ENCODE results near the gene SHC1.

The SHC1 gene

DNA sequence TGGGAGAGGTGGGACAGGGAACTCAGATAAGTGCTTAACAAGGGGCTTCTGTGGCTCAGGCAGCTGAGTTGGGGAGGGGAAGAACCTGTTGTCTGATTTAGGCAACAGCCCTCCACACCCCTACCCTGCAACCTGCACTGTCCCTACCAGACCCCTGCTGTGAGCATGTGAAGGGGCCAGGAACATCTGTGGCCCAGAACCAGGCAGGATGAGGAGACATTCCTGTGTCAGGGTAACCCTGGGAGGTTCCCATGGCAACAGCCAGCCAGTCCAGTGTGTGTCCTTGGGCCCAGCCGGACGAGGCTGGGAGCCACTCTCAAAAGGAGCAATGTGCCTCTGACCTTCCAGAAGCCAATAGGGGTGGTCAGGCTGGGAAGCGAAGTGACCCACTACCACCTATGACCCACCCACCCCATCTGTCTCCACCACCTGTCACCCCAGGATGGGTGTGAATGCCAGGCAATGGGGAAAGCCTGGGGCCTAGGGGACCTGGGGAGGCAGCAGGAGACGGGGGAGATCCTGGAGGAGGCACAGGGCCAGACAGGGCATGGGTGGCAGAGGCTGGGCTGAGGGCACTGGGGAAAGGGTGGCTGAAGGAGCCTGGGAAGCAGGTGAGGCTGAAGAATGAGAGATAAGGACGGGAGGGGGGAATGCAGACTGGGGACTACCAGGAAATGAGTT is 29.1 kb downstream of the SHC1 start:
- TF ChIP-seq, protein P1, sequence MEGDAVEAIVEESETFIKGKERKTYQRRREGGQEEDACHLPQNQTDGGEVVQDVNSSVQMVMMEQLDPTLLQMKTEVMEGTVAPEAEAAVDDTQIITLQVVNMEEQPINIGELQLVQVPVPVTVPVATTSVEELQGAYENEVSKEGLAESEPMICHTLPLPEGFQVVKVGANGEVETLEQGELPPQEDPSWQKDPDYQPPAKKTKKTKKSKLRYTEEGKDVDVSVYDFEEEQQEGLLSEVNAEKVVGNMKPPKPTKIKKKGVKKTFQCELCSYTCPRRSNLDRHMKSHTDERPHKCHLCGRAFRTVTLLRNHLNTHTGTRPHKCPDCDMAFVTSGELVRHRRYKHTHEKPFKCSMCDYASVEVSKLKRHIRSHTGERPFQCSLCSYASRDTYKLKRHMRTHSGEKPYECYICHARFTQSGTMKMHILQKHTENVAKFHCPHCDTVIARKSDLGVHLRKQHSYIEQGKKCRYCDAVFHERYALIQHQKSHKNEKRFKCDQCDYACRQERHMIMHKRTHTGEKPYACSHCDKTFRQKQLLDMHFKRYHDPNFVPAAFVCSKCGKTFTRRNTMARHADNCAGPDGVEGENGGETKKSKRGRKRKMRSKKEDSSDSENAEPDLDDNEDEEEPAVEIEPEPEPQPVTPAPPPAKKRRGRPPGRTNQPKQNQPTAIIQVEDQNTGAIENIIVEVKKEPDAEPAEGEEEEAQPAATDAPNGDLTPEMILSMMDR (IDR thresholded peaks at IDR 0.05; ENCODE audit: low read depth, low read length), result no peak
- no peaks in the 10 kb centered on the region for H3K9me3 ChIP-seq (ENCODE audit: severe bottlenecking)
- H3K27me3 ChIP-seq (ENCODE audit: insufficient read depth, low read depth, severe bottlenecking), result no peaks in the 10 kb centered on the region
- H3K27ac ChIP-seq, result peak overlapping the region; percentile 22
- DNase-seq, result peak; percentile 86
- peaks cover 22% of the 10 kb centered on the region for H3K36me3 ChIP-seq
- no peak overlapping the region for H3K4me3 ChIP-seq (ENCODE audit: low read depth, low read length)

DNA sequence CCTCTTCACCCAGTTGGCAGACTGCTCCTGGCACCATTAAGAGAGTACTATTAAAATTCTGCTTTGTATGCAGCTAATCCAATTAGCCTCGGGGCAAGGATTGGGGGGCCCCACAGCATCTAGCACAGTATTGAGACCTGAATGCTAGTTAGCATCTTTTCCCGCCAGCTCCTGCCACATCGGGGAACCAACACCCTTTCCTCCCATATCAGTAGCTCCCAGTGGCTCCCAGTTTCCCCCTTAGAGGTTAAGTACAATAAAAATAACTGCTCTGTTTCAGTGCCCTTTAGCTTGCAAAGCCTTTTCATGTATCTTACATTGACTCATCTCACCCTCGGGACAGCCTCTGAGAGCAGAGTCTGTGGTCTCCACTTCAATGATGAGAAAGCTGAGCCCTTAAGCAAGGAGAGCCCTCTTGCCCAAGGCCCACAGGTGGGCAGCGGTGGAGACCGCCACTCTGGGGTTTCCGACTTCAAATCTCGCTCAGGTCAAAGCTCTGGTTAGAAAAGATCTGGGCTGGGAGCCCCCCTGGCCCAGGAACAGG is 29.8 kb downstream of the SHC1 start:
- peaks cover 3% of the 10 kb centered on the region for H3K9me3 ChIP-seq (ENCODE audit: severe bottlenecking)
- H3K4me3 ChIP-seq (ENCODE audit: low read depth, low read length), result no peak overlapping the region
- H3K36me3 ChIP-seq, result peaks cover 16% of the 10 kb centered on the region
- peak overlapping the region; percentile 22 for H3K27ac ChIP-seq
- no peaks in the 10 kb centered on the region for H3K27me3 ChIP-seq (ENCODE audit: insufficient read depth, low read depth, severe bottlenecking)
- TF ChIP-seq, protein P1 (IDR thresholded peaks at IDR 0.05; ENCODE audit: low read depth, low read length), result no peak
- no peak for DNase-seq

DNA sequence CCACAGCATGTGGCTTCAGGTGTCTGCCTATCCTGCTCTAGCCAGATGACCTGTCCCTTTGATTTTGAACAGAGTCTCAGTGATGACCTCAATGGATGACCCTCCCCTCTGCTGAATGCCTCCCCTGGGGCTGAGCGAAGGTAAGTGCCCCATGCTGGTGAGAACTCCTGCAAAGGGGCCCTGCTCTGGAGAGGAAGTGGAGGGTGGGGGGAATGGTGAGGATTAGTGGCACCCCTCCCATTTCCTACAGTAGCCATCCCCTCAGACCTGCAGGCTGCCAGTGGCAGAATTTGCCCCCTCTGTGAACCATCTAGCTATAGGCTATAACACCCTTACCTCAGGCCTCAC is 30.4 kb downstream of the SHC1 start:
- Histone ChIP-seq H3K36me3 (peaks cover 13% of the 10 kb centered on the region), H3K27ac (no peak overlapping the region), H3K9me3 (ENCODE audit: severe bottlenecking) (peaks cover 3% of the 10 kb centered on the region), H3K27me3 (ENCODE audit: insufficient read depth, low read depth, severe bottlenecking) (no peaks in the 10 kb centered on the region), H3K4me3 (ENCODE audit: low read depth, low read length) (no peak overlapping the region)
- TF ChIP-seq, protein P1 (IDR thresholded peaks at IDR 0.05; ENCODE audit: low read depth, low read length), result no peak
- DNase-seq, result no peak

DNA sequence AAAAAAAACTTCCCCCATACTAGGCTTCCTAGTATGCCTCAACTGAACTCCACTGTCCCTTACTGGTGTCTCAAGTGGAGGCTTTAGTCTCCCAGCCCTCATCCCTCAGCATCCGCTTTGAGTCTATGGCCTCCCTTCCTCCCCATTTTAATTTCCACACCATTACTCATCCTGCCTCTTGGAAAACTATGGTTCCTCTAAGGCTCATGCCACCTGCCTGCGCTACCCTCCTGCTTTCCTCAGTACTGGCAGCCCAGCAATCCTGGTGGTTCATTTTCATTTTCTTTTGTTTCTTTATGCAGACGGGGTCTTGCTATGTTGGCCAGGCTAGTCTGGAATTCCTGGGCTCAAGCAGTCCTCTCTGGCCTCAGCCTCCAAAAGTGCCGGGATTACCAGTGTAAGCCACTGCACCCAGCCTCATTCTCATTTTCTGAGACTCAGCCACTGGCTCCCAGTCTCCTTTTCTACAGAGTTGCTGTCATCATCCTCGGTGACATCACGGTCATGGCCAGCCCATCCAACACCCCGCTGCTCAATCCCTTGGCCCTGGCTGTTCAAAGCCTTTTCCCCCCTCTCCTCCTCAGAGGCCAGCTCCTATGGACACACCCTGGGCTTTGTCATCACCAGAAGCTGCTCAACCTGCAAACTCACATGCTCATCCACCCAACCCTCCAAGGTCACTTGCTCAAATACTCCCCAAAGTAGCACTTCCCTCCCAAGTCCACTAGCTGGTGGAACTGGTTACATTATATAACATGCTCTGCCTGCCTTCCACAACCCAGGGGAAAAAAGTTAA is 31.7 kb downstream of the SHC1 start:
- no peak overlapping the region for H3K27ac ChIP-seq
- no peak overlapping the region for H3K4me3 ChIP-seq (ENCODE audit: low read depth, low read length)
- TF ChIP-seq, protein P1 (IDR thresholded peaks at IDR 0.05; ENCODE audit: low read depth, low read length), result no peak
- no peak for DNase-seq
- peaks cover 4% of the 10 kb centered on the region; the same call in 1 of the 2 replicates for H3K36me3 ChIP-seq
- no peaks in the 10 kb centered on the region for H3K27me3 ChIP-seq (ENCODE audit: insufficient read depth, low read depth, severe bottlenecking)
- H3K9me3 ChIP-seq (ENCODE audit: severe bottlenecking), result peaks cover 7% of the 10 kb centered on the region

DNA sequence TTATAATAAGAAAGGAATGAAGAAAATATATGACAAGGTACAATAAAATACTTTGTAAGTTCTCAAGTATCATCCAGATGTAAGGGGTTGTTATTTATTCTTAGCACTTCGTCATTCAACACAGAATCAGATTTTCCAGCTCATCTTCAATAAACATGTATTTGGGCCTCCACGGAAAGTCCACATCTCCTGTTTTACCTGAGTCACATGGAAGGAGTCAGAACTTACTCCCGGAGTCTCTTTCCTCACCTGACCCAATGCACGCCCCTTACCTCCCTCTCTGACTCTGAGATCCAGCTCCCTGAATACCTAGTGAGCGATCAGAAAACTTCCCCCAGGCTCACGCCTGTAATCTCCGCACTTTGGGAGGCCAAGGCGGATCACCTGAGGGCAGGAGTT is 32.6 kb downstream of the SHC1 start:
- H3K27ac ChIP-seq, result peak overlapping the region; percentile 98
- TF ChIP-seq, protein P1 (IDR thresholded peaks at IDR 0.05; ENCODE audit: low read depth, low read length), result no peak
- peaks cover 4% of the 10 kb centered on the region; the same call in 1 of the 2 replicates for H3K36me3 ChIP-seq
- peaks cover 7% of the 10 kb centered on the region for H3K9me3 ChIP-seq (ENCODE audit: severe bottlenecking)
- H3K4me3 ChIP-seq (ENCODE audit: low read depth, low read length), result peak overlapping the region; percentile 75
- H3K27me3 ChIP-seq (ENCODE audit: insufficient read depth, low read depth, severe bottlenecking), result no peaks in the 10 kb centered on the region
- DNase-seq, result no peak
